ENCODE measurements around the gene TFEB. TPM values are rescaled to one million over a fixed set of nuclear protein-coding genes. Genes with fewer than 3 reads are reported as not detected.

TFEB gene
- total and polyA plus RNA-seq, 4 experiments from 2014 or later, result 8.2 to 17.6 (median 13.9) TPM

DNA sequence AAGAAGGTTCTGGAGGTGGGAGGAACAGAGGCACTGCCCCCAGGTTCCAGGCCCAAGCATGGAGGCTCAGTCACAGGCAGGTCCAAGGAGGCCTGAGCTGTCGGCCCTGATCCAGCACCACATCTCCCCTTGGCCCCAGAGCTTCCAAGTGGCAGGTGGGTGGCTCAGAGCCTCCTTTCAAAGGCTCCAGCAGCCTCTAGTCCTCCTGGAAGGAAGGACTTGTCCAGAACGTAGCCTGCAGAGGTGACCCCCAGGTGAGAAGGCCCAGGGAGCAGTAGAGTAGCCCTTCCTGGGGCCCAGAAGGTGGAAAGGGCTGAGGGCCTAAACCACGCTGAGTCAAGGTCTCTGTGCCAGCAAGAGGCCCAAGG lies 7.7 kb downstream of the TFEB start:
- ChIA-PET POLR2A (ENCODE audit: partially characterized antibody) (no interaction called here), CTCF (ENCODE audit: partially characterized antibody) (no interaction called here)
- peaks cover 46% of the 10 kb centered on the region for H3K4me1 ChIP-seq (ENCODE audit: insufficient read depth, low read length)
- H3K36me3 ChIP-seq (ENCODE audit: insufficient read depth, low read length), result no peaks in the 10 kb centered on the region
- Mint-ChIP-seq H3K27ac (peak overlapping the region in 2 of 7 donors; percentile 32 to 37), H3K4me1 (peaks cover 23 to 62% (median 47%) of the 10 kb centered on the region in 4 donors), H3K4me3 (peak overlapping the region in 1 of 8 donors; percentile 9), H3K36me3 (peaks cover 3% of the 10 kb centered on the region in 2 donors), H3K9me3 (no peaks in the 10 kb centered on the region), H3K27me3 (no peaks in the 10 kb centered on the region)
- no peak overlapping the region for H3K4me3 ChIP-seq (ENCODE audit: low read length in 2 of 2)
- intact Hi-C loops (cut with micrococcal nuclease), result no loop called here
- no peak overlapping the region for H3K27ac ChIP-seq (ENCODE audit: low read depth, low read length)
- no peaks in the 10 kb centered on the region for H3K9me3 ChIP-seq (ENCODE audit: control insufficient read depth in 1 of 2, low read length in 2 of 2)
- no peak for DNase-seq
- H3K27me3 ChIP-seq (ENCODE audit: insufficient read depth, low read length), result no peaks in the 10 kb centered on the region

GRCh38 chr6:41726876-41727275 lies 8.5 kb downstream of the TFEB start:
- CTCF ChIA-PET (ENCODE audit: partially characterized antibody), result no interaction called here

DNA sequence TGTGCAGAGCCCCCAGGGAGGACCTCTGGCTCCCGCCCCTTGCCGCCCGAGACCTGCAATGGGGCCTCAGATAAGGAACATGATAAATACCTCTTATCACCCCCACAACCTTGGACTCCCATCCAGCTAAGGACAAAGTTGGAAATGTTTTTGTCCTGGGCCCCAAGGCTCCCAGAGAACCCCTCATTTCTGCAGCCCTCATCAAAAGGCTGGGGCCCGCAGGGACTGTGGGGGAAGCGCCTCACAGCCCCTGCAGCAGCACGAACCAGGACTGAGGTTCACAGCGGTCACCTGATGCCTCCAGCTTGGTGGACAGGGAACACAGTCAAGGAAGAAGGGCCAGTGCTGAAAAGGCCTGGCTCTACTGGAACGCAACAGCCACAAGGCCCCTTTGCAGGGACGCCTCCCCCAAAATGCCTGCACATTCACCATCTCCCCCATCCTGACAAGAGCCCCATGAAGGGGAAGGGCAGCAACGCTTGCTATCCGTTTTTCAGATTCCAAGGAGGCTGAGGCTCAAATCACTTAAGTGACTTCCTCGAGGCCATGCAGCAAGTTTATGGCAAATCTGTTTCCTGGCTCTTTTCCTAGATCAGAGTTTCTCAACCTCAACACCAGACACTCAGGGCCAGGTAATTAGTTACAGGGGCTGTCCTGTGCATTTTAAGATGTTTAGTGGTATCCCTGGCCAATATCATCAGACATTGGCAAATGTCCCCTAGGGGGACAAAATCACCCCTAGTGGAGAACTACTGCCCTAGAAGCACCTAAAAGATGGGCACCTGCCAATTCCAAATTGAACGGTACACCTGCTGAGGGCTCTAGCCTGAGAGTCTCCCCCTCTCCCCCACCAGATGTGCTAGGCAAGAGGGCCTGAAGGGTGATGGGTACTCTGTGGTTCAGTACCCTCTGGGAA lies 10.6 kb downstream of the TFEB start:
- Histone ChIP-seq H3K27ac (ENCODE audit: low read depth, low read length) (no peak overlapping the region), H3K4me1 (ENCODE audit: insufficient read depth, low read length) (peaks cover 18% of the 10 kb centered on the region), H3K36me3 (ENCODE audit: insufficient read depth, low read length) (no peaks in the 10 kb centered on the region), H3K4me3 (ENCODE audit: low read length in 2 of 2) (no peak overlapping the region), H3K9me3 (ENCODE audit: control insufficient read depth in 1 of 2, low read length in 2 of 2) (no peaks in the 10 kb centered on the region), H3K27me3 (ENCODE audit: insufficient read depth, low read length) (no peaks in the 10 kb centered on the region)
- intact Hi-C loops (cut with micrococcal nuclease), result no loop called here
- Mint-ChIP-seq H3K27me3 (no peaks in the 10 kb centered on the region), H3K27ac (peak overlapping the region in 1 of 7 donors; percentile 36), H3K9me3 (no peaks in the 10 kb centered on the region), H3K4me3 (no peak overlapping the region), H3K4me1 (peaks cover 9 to 44% (median 32%) of the 10 kb centered on the region in 4 donors), H3K36me3 (peaks cover 3% of the 10 kb centered on the region in 2 donors)
- ChIA-PET CTCF (ENCODE audit: partially characterized antibody) (no interaction called here), POLR2A (ENCODE audit: partially characterized antibody) (interaction anchor here (2.2 kb wide), 1 partner anchor 9 kb away, joined by 8 read pairs; no protein-coding TSS in a partner anchor)
- no peak for DNase-seq

More at GRCh38 chr6:41726876-41727275, 8.5 kb downstream of the TFEB start:
- peaks cover 38% of the 10 kb centered on the region for H3K4me1 ChIP-seq (ENCODE audit: insufficient read depth, low read length)
- POLR2A ChIA-PET (ENCODE audit: partially characterized antibody), result no interaction called here
- H3K9me3 ChIP-seq (ENCODE audit: control insufficient read depth in 1 of 2, low read length in 2 of 2), result no peaks in the 10 kb centered on the region
- DNase-seq, result no peak
- H3K27ac ChIP-seq (ENCODE audit: low read depth, low read length), result no peak overlapping the region
- Mint-ChIP-seq H3K4me3 (peak overlapping the region in 6 of 8 donors; percentile 42 to 69 (median 52)), H3K27me3 (no peaks in the 10 kb centered on the region), H3K36me3 (peaks cover 3% of the 10 kb centered on the region in 2 donors), H3K27ac (peak overlapping the region in 6 of 7 donors; percentile 19 to 79 (median 54)), H3K4me1 (peaks cover 20 to 56% (median 42%) of the 10 kb centered on the region in 4 donors), H3K9me3 (no peaks in the 10 kb centered on the region)
- no peaks in the 10 kb centered on the region for H3K36me3 ChIP-seq (ENCODE audit: insufficient read depth, low read length)
- intact Hi-C loops (cut with micrococcal nuclease), result no loop called here
- no peak overlapping the region for H3K4me3 ChIP-seq (ENCODE audit: low read length in 2 of 2)
- H3K27me3 ChIP-seq (ENCODE audit: insufficient read depth, low read length), result no peaks in the 10 kb centered on the region

- Mint-ChIP-seq H3K4me3 (no peak overlapping the region), H3K27ac (peak overlapping the region in 3 of 7 donors; percentile 23 to 78 (median 54)), H3K27me3 (no peaks in the 10 kb centered on the region), H3K4me1 (peaks cover 9 to 38% (median 31%) of the 10 kb centered on the region in 4 donors), H3K36me3 (peaks cover 3% of the 10 kb centered on the region in 2 donors), H3K9me3 (no peaks in the 10 kb centered on the region)
- ChIA-PET POLR2A (ENCODE audit: partially characterized antibody) (interaction anchor here (2.2 kb wide), 1 partner anchor 10 kb away, joined by 8 read pairs; no protein-coding TSS in a partner anchor), CTCF (ENCODE audit: partially characterized antibody) (interaction anchor here (0.9 kb wide), 1 partner anchor 10 kb away, joined by 4 read pairs; no protein-coding TSS in a partner anchor)
- intact Hi-C loops (cut with micrococcal nuclease), result no loop called here
- Histone ChIP-seq H3K36me3 (ENCODE audit: insufficient read depth, low read length) (no peaks in the 10 kb centered on the region), H3K4me3 (ENCODE audit: low read length in 2 of 2) (no peak overlapping the region), H3K4me1 (ENCODE audit: insufficient read depth, low read length) (peaks cover 12% of the 10 kb centered on the region), H3K9me3 (ENCODE audit: control insufficient read depth in 1 of 2, low read length in 2 of 2) (no peaks in the 10 kb centered on the region), H3K27ac (ENCODE audit: low read depth, low read length) (no peak overlapping the region), H3K27me3 (ENCODE audit: insufficient read depth, low read length) (no peaks in the 10 kb centered on the region)
- DNase-seq, result no peak
Measured at GRCh38 chr6:41724228-41724580, 11.2 kb downstream of the TFEB start.

GRCh38 chr6:41723530-41724227 lies 11.7 kb downstream of the TFEB start:
- no peak for DNase-seq
- intact Hi-C loops (cut with micrococcal nuclease), result no loop called here
- no peaks in the 10 kb centered on the region for H3K36me3 ChIP-seq (ENCODE audit: insufficient read depth, low read length)
- no peaks in the 10 kb centered on the region for H3K27me3 ChIP-seq (ENCODE audit: insufficient read depth, low read length)
- ChIA-PET POLR2A (ENCODE audit: partially characterized antibody) (interaction anchor here (2.2 kb wide), 1 partner anchor 10 kb away, joined by 8 read pairs; no protein-coding TSS in a partner anchor), CTCF (ENCODE audit: partially characterized antibody) (interaction anchor here (0.9 kb wide), 1 partner anchor 10 kb away, joined by 4 read pairs; no protein-coding TSS in a partner anchor)
- H3K4me1 ChIP-seq (ENCODE audit: insufficient read depth, low read length), result peaks cover 12% of the 10 kb centered on the region
- peaks cover 0 to 3% of the 10 kb centered on the region in 2 donors for H3K36me3 Mint-ChIP-seq
- H3K9me3 Mint-ChIP-seq, result no peaks in the 10 kb centered on the region
- no peaks in the 10 kb centered on the region for H3K9me3 ChIP-seq (ENCODE audit: control insufficient read depth in 1 of 2, low read length in 2 of 2)
- H3K27ac Mint-ChIP-seq, result peak overlapping the region in 1 of 7 donors; percentile 32
- no peak overlapping the region for H3K4me3 ChIP-seq (ENCODE audit: low read length in 2 of 2)
- H3K4me3 Mint-ChIP-seq, result no peak overlapping the region
- H3K27ac ChIP-seq (ENCODE audit: low read depth, low read length), result no peak overlapping the region
- H3K4me1 Mint-ChIP-seq, result peaks cover 9 to 33% (median 27%) of the 10 kb centered on the region in 4 donors
- no peaks in the 10 kb centered on the region for H3K27me3 Mint-ChIP-seq

DNA sequence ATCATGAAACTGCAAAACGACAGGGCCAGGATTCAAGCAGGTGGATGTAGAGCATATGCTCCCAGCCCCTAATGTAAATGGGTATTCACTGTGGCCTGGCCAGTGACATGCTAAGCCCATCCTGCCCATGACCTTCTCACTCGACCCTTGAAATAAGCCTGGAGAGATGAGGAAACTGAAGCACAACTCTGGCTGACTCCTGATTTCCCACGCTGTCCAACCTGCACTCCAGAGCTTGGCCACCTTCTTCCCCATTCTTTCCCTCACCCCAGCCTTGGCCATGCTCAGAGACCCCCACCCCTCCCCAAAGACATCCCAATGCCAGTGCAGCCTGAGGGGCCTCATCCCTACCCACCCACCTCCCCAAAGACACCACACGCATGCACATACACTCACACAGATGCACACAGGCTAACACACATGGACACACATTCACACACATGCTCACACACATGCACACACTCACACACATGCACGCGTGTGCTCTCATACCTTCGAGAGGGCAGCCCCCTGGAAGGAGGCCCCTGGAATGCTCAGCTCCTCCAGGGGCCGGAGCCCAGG lies 12.4 kb downstream of the TFEB start:
- Histone ChIP-seq H3K27ac (ENCODE audit: low read depth, low read length) (no peak overlapping the region), H3K27me3 (ENCODE audit: insufficient read depth, low read length) (no peaks in the 10 kb centered on the region), H3K9me3 (ENCODE audit: control insufficient read depth in 1 of 2, low read length in 2 of 2) (no peaks in the 10 kb centered on the region), H3K4me3 (ENCODE audit: low read length in 2 of 2) (no peak overlapping the region), H3K36me3 (ENCODE audit: insufficient read depth, low read length) (no peaks in the 10 kb centered on the region), H3K4me1 (ENCODE audit: insufficient read depth, low read length) (peaks cover 12% of the 10 kb centered on the region)
- intact Hi-C loops (cut with micrococcal nuclease), result no loop called here
- H3K36me3 Mint-ChIP-seq, result peaks cover 0 to 3% of the 10 kb centered on the region in 2 donors
- no peaks in the 10 kb centered on the region for H3K27me3 Mint-ChIP-seq
- H3K27ac Mint-ChIP-seq, result peak overlapping the region in 2 of 7 donors; percentile 5 to 7
- ChIA-PET CTCF (ENCODE audit: partially characterized antibody) (no interaction called here), POLR2A (ENCODE audit: partially characterized antibody) (no interaction called here)
- DNase-seq, result no peak
- peaks cover 9 to 29% (median 25%) of the 10 kb centered on the region in 4 donors for H3K4me1 Mint-ChIP-seq
- no peak overlapping the region for H3K4me3 Mint-ChIP-seq
- no peaks in the 10 kb centered on the region for H3K9me3 Mint-ChIP-seq

- Histone ChIP-seq H3K4me1 (ENCODE audit: insufficient read depth, low read length) (no peaks in the 10 kb centered on the region), H3K36me3 (ENCODE audit: insufficient read depth, low read length) (no peaks in the 10 kb centered on the region), H3K9me3 (ENCODE audit: control insufficient read depth in 1 of 2, low read length in 2 of 2) (no peaks in the 10 kb centered on the region), H3K4me3 (ENCODE audit: low read length in 2 of 2) (no peak overlapping the region), H3K27ac (ENCODE audit: low read depth, low read length) (no peak overlapping the region), H3K27me3 (ENCODE audit: insufficient read depth, low read length) (no peaks in the 10 kb centered on the region)
- Mint-ChIP-seq H3K4me3 (no peak overlapping the region), H3K27me3 (no peaks in the 10 kb centered on the region), H3K4me1 (peaks cover 5 to 25% (median 22%) of the 10 kb centered on the region in 4 donors), H3K9me3 (no peaks in the 10 kb centered on the region), H3K27ac (peak overlapping the region in 1 of 7 donors; percentile 11), H3K36me3 (peaks cover 0 to 3% of the 10 kb centered on the region in 2 donors)
- ChIA-PET POLR2A (ENCODE audit: partially characterized antibody) (no interaction called here), CTCF (ENCODE audit: partially characterized antibody) (no interaction called here)
- intact Hi-C loops (cut with micrococcal nuclease), result no loop called here
- DNase-seq, result no peak
Measured at GRCh38 chr6:41721414-41721813, 14.0 kb downstream of the TFEB start.
